NCI-H2171 (cell line): ENCODE results near the gene POLR2A.

Source experiments
- DNase-seq: peaks from one replicate; lab custom pipeline; 2025; lab: John Stamatoyannopoulos, UW

The POLR2A gene

DNA sequence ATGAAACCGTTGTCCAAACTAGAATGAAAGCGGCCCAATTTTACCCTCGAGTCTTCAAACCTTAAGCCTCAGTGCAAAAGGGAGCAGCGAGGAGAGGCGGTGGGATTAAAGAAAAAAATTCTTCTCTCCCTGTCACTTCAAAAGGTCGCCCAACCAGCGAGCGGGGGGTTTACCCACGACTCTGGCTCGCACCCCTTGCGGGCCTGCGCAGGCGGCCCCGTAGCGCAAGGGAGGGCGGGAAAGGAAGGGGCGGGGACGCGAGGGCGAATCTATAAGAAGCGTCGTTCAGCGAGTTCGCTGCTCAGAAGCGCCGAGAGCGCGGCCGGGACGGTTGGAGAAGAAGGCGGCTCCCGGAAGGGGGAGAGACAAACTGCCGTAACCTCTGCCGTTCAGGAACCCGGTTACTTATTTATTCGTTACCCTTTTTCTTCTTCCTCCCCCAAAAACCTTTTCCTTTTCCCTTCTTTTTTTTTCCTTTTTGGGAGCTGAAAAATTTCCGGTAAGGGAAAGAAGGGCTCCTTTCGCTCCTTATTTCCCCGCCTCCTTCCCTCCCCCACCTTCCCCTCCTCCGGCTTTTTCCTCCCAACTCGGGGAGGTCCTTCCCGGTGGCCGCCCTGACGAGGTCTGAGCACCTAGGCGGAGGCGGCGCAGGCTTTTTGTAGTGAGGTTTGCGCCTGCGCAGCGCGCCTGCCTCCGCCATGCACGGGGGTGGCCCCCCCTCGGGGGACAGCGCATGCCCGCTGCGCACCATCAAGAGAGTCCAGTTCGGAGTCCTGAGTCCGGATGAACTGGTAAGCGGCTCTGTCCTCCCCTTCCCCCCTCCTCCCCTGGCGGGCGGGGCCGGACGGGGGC, at the start of gene POLR2A:
POLR2A (plus strand) TSS at position 300 of the 852 bp plus-strand sequence.
- peak; percentile 92 for DNase-seq

DNA sequence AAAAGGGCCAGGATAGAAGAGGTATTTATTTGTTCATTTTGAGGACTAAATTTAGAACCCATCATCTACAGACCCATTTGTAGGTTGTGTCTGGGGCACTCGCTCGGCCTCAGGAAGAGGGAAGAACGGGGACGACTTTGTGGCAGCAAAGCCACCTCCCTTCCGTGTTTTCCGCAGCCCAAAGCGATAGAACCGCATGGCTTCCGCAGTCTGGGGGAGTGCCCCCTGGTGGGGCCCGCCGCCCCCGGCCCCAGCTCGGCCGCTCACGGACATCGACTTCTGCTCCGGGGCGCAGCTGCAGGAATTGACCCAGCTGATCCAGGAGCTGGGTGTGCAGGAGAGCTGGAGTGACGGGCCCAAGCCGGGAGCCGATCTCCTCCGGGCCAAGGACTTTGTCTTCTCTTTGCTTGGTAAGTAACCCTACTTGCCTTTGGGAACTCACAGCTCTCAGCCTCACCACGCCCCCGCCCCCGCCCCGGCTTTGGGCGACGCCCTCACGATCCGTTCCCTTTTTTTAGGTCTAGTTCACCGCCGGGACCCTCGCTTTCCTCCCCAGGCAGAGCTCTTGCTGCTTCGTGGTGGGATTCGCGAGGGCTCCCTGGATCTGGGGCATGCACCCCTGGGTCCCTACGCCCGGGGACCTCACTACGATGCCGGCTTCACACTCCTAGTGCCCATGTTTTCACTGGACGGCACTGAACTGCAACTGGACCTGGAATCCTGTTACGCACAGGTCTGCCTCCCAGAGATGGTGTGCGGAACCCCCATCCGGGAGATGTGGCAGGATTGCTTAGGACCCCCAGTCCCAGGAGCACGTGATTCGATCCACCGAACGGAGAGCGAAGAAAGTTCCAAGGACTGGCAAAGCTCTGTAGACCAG, 48.2 kb upstream of the POLR2A start:
- no peak for DNase-seq

DNA sequence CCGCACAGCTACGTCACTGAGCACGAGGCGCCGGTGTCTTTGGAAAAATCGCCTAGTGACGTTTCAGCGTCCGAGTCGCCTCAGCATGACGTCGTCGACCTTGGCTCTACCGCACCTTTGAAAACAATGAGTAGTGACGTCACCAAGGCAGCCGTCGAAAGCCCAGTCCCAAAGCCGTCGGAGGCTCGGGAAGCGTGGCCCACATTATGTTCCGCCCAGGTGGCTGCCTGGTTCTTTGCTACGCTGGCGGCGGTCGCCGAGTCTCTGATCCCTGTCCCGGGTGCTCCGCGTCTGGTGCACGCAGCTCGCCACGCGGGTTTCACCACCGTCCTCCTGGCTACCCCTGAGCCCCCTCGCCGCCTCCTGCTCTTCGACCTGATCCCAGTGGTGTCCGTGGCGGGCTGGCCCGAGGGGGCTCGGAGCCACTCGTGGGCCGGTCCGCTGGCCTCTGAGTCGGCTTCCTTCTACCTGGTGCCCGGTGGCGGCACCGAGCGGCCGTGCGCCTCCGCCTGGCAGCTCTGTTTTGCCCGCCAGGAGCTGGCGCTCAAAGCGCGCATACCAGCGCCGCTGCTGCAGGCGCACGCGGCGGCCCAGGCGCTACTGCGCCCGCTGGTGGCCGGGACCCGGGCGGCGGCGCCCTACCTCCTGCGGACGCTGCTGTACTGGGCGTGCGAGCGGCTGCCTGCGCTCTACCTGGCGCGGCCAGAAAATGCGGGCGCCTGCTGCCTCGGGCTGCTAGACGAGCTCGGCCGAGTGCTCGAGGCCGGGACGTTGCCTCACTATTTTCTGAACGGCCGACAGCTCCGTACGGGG, 47.4 kb upstream of the POLR2A start:
- peak; percentile 78 for DNase-seq

DNA sequence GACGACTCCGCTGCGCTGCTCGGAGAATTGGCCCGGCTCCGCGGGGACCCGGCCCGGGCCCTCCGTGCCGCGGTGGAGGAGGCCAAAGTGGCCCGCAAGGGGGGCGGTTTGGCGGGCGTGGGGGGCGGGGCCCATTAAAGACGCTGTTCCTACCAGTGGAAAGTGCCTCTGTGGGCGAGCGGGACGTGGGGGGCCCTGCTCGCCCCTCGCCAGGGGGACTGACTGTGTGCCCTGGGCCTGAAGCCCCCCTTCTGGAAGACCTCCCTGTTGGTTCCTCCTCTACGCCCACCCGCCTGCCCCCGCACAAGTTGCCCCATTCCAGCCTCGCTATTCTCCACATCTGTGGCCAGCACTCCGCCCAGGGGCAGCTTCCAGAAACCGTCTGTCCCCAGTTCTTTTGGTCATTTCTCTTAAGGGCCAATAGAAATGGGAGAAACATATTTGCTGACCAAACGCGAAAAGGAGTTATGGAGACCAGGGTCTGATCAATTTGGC, 46.8 kb upstream of the POLR2A start:
- no peak for DNase-seq

DNA sequence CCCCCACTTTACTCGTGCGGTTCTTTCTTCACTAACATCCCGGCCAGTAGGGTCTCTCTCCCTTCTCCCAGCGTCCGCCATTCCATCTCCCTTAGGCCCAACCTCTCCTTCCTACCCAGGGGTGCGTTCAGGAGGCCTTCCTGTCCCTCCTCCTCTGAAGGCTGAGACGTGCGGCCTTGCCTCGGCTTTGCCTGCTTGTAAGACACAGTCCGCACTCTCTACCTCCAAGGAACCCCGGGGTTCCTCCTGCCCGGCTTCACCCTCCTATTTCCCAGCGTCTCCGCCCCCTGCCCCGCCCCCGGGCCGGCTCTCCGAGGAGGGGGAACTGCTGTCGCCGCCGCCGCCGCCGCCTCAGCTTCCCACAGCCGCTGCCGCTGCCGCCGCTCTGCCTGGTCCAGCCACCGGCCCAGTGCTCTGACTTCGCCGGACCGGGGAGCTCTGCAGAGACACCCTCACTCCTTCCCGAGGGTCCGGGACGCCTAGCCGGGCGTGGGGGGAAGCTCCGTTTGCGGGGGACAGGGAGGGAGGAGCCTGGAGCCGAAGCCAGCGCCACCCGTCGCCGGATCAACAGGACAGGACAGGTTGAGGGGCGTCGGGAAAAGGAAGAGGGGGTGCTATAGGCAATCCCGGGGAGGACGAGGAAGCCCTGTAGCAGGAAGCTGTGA, 46.1 kb upstream of the POLR2A start:
- no peak for DNase-seq

DNA sequence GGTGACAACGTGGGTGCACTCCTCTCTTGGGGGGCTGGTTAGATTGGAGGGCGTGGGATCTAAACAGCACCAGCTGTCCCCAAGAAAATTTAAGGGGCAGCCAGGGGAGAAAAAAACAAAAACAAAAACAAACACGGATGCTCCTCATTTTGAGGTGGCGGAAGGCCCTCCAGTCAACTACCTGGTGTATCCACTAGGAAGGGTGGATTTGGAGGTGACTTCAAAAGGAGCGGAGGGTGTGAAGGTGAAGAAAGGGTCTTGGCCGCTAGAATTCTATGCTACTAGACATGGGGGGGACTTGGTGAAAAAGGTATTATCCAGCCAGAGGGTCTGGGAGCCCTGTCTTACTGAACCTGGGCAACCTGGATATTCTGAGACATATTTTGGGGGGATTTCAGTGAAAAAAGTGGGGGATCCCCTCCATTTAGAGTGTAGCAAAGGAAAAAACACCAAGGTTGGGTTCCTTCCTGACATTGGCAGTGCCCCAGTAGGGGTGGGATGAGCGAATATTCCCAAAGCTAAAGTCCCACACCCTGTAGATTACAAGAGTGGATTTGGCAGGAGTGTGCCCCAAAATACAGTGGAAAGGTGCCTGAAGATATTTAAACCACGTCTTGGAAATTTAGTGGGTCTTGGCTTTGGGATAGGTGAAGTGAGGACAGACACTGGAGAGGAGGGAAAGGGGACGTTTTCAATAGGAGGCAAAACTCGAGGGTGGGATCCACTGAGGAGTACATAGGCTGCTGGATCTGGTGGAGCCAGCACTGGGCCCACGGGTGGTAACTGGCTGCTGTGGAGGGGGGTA, 45.3 kb upstream of the POLR2A start:
- no peak for DNase-seq

DNA sequence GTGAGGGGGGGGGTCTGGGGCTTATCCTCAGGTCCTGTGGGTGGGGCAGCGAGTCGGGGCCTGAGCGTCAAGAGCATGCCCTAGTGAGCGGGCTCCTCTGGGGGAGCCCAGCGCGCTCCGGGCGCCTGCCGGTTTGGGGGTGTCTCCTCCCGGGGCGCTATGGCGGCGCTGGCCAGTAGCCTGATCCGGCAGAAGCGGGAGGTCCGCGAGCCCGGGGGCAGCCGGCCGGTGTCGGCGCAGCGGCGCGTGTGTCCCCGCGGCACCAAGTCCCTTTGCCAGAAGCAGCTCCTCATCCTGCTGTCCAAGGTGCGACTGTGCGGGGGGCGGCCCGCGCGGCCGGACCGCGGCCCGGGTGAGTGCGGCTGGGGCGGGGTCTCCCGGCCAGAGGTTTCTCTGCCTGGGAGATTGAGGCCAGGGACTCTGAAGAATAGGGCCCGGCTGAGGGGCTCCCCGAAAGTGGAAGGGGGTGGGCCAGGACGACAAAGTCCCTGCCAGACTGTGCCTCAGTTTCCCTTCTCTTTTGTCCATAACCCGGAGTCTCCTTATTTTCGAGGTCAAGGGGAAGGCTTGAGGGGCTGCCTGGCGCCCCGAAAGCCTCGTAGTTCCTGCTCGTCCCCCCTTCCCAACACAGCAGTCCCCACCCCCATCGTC, 44.6 kb upstream of the POLR2A start, which contains the start of gene FGF11:
FGF11 (plus strand) TSS at position 51 of the 651 bp plus-strand sequence; CDS start at position 160, 109 bp downstream.
- no peak for DNase-seq

DNA sequence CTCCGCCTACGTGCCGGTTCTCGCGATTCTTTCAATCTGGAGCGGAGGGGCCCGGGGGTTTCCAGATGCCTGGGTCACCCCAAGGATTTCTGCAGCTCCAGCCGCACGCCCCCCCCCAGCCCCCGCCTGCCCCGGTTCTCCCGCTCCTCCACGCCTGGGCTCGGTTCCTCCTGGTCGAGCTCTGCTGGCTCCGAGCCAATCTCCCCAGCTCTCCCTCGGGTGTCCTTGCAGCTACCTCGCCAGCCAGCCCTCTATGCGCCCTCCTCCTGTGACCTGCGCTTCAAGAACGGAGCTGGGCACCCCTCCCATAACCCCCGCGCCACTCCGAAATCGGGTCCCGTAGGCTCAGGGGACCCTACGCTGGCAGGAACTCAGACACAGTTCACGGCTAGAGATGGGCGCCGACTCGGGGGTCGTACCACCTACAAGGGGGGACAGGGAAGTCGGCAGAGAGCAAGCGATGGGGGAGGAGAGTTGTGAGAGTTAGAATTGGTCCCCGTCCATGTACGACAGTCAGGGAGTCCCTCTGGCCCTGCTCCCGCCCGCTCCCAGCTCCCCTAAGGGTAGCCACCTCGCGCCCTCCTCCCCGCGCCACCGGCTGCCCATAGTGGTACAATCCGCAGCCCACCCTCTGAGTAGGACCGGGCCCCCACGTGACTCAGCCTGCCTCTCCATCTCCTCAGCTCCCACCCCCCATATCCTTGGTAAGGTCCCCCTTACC, 43.9 kb upstream of the POLR2A start:
- DNase-seq: peak; percentile 42

DNA sequence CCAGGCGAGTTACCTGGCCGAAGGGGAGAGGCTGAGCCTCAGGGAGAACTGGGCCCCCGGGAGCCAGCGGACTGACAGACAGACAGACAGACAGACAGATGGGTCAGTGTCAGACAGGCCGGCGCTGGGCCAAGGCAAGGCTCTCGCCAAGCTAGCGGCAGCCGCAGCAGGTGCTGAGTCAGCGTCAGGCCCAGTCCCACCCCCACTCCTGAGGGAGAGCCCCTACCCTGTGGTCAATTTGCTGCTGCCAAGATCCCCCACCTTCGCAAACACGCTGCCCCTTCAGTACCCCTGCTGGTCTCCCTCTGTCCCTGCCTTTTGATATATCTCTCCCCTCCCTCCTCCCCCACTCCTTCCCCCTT, 43.4 kb upstream of the POLR2A start:
- DNase-seq: no peak

DNA sequence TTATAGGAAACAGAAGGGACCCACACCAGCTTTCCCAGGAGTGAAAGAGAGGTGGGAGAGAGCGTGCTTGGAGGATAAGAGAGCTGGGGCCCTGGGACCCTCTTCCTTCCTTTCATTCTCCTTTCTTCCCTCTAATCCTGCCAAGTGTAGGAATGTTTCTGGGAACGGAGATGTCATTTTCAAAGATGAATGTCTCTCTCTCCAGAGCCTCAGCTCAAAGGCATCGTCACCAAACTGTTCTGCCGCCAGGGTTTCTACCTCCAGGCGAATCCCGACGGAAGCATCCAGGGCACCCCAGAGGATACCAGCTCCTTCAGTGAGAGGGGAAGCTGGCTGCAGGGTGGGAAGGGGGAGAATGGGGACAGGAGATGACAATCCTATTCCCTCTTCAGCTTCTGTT, 42.9 kb upstream of the POLR2A start:
- DNase-seq: no peak

DNA sequence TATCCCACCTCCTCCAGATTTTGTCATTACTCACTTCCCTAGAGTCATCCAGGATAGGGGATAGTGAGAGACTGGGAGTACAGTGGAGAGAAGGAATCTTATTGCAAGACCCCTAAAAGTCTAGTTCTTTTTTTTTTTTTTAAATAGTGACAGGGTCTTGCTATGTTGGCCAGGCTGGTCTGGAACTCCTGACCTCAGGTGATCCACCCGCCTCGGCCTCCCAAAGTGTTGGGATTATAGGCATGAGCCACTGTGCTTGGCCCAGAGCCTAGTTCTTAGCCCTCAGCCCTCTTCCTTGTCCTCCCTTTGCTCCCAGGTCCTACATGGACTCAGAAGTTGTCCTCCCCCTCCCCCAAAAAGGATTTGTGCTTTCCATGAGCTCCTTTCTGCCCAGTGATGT, 42.0 kb upstream of the POLR2A start:
- DNase-seq: no peak

DNA sequence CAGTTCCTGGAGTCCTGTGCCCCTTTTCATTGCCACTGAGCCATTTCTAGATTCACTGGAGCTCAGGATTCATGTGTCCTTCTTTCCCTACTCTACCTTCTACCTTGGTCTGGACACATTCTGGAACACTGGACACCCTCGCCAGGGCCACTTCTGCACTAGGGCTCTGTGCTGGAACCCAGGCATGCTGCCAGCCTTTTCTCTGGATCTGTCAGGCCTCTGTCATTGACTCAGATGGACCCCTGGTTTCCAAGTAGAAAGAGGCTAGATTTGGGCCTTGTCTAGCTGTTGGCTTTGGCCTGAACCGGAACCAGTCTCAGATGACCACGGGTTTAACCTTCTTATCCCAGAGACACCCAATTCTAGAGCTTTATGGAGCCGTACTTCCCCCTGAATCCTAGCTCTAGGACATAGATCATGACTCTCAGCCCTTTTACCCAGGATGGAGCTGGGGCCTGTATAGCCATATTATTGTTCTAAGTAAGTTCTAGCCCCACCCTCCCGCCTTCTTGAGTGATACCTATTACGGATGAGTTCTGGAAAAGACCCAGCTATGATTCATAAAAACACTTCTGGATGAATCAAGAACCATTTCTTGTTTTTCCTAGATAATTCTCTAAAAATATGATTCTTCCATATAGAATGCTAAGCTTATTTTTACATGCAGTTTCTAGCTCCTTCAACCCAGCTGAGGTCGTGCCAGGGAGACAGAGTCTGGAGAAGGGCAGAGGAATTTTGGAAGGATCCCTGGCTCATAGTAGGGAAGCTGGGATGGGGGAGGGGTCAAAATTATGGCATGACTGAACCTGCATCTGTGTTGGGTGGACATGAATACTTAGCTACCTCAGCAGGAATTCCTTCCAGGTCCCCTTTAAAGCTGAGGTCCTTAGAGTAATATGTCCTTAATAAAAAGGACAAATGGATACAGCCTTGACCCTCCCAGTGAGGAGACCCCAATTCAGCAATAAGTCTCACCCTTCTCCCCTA, 40.4 kb upstream of the POLR2A start:
- no peak for DNase-seq

DNA sequence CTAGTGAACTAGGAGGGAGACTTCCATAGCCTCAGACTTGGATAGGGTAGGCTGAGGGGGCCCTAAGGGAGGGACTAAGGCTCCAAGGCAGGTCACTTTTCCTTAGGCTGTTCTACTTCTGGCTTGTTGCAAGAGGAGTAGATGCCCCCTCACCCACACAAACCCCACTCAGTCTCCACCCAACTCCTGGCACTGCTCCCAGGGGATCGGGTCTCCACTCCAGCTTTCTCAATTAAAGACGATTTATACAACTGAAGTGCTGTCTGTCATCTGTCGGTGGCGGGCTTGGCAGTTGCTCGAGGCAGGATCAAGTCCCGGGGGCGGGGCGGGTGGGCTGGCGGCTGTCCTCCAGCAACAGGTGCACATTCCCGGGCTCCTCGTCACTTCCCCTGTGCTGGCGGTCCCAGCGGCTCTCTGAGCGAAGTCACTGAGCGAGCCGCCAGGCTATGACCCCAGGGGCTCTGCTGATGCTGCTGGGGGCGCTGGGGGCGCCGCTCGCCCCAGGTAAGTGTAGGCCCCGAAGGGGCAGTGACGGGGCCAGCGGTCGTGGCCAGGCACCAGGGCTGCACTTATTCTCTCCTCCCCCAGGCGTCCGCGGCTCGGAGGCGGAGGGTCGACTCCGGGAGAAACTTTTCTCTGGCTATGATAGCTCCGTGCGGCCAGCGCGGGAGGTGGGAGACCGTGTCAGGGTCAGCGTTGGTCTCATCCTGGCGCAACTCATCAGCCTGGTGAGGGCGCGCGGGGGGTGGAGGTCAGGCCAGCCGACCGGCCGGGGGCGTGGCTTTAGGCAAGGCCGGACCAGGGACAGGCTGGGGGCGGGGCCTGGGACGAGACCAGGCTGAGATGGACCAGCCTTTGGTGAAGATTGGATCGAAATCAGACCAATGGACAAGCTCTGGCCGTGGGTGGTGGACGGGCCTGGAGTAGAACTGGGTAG, 39.2 kb upstream of the POLR2A start, which contains the start of gene CHRNB1:
CHRNB1 (plus strand) TSS at position 380 of the 937 bp plus-strand sequence; CDS start at position 447, 67 bp downstream.
- DNase-seq: peak; percentile 54

DNA sequence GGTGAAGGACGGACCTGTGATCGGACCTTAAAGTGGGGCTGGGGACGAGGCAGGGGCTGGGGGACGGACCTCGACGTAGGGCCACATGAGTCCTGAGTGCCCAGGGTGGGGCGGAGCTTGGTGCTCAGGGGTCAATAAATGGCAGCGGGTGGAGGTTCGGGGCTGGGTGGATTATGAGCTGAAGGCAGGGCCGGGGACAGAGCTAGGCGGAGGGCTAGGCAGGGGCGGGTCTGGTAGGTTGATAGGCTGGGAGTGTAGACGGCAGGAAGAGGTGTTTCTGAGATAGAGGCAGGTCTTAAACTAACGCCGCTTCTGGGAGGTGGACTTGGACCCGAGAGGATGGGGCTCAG, 38.6 kb upstream of the POLR2A start:
- DNase-seq: no peak

DNA sequence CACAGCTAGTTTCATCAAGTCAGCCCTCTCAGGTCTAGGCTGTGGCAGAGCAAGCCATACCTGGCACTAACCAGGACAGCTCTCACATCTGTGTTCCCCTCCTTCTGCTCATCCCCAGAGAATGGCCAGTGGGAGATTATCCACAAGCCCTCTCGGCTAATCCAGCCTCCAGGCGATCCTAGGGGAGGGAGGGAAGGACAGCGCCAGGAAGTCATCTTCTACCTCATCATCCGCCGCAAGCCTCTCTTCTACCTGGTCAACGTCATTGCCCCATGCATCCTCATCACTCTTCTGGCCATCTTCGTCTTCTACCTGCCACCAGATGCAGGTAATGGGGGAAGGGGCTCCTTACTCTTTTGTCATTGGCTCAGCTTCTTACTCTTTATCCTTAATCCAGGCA, 35.7 kb upstream of the POLR2A start:
- no peak for DNase-seq

DNA sequence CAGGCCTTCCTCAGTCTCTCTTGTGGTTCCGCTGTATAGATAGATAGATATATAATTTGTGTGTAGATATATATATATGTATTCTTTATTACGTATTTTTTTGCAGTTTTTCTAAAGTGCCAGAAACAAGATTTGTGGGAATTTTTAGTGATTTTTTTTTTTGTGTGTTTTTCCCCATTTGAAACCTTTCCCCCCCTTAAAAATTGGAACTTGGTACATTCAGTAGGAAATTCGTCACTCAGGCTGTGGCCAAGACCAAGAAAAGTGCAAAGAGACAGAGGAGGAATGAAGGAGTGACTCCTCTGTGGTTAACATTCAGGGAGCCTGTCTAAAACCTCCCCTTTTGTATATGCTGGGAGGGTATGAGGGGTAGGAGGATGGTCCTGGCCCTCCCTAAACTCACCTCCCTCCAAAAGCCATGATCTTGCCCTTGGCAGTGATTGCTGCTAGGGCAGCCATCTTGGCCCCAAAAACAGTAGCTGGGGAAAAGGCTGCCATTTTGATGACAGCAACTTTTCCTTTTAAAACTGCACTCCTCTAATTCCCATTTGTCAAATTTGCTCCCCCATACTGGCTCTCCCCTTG, 24.1 kb upstream of the POLR2A start:
- DNase-seq: no peak
